ENCODE results near the gene ORC4. TPM values are rescaled to one million over a fixed set of nuclear protein-coding genes. Genes with fewer than 3 reads are reported as not detected.

Gene ORC4
- total RNA-seq, 1 experiment from 2014 or later: 72.9 TPM

- TF ChIP-seq, protein P1, sequence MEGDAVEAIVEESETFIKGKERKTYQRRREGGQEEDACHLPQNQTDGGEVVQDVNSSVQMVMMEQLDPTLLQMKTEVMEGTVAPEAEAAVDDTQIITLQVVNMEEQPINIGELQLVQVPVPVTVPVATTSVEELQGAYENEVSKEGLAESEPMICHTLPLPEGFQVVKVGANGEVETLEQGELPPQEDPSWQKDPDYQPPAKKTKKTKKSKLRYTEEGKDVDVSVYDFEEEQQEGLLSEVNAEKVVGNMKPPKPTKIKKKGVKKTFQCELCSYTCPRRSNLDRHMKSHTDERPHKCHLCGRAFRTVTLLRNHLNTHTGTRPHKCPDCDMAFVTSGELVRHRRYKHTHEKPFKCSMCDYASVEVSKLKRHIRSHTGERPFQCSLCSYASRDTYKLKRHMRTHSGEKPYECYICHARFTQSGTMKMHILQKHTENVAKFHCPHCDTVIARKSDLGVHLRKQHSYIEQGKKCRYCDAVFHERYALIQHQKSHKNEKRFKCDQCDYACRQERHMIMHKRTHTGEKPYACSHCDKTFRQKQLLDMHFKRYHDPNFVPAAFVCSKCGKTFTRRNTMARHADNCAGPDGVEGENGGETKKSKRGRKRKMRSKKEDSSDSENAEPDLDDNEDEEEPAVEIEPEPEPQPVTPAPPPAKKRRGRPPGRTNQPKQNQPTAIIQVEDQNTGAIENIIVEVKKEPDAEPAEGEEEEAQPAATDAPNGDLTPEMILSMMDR (conservative IDR thresholded peaks at IDR 0.05): no peak
- no peak overlapping the region for H4K8ac ChIP-seq (replicated peaks; ENCODE audit: insufficient read length, low read depth, low read length)
- H3K36me3 Mint-ChIP-seq (ENCODE audit: insufficient read depth in 1 of 3, low read depth in 3 of 3): no peaks in the 10 kb centered on the region
- H3K4ac ChIP-seq (ENCODE audit: low read depth, low read length): no peak overlapping the region
- H3K4me1 ChIP-seq (ENCODE audit: insufficient read depth, low read length): no peaks in the 10 kb centered on the region
- H3K27ac ChIP-seq (ENCODE audit: insufficient read length, low read depth, low read length): no peak overlapping the region
- H2BK12ac ChIP-seq (ENCODE audit: insufficient read length, low read depth, low read length): no peak overlapping the region
- no peak overlapping the region for H4K5ac ChIP-seq (ENCODE audit: insufficient read length, low read depth, low read length)
- WGBS (ENCODE audit: extremely low coverage, insufficient read length, low lambda C conversion rate): no CpG with 5 or more reads among the region's 2 CpGs
- no peaks in the 10 kb centered on the region for H3K9me3 ChIP-seq (ENCODE audit: control insufficient read depth, low read depth, low read length)
- no peaks in the 10 kb centered on the region for H3K27me3 Mint-ChIP-seq (ENCODE audit: low read depth)
- no peak overlapping the region for H2BK15ac ChIP-seq (ENCODE audit: low read depth, low read length)
- no peak overlapping the region for H3K9ac ChIP-seq (ENCODE audit: extremely low read depth, insufficient read length, low read length)
- H4K20me1 ChIP-seq (ENCODE audit: control insufficient read depth, insufficient read depth, insufficient read length): no peaks in the 10 kb centered on the region
- no peak overlapping the region for H2AK5ac ChIP-seq (ENCODE audit: insufficient read length, low read length)
- no peak overlapping the region for H3K23ac ChIP-seq (ENCODE audit: insufficient read length, low read depth, low read length)
- no peak overlapping the region for H2AFZ ChIP-seq (ENCODE audit: low read length)
- H3K9me3 Mint-ChIP-seq: no peaks in the 10 kb centered on the region
- H3K4me3 Mint-ChIP-seq: no peak overlapping the region
- H3K79me1 ChIP-seq (ENCODE audit: insufficient read depth, low read depth, low read length, poor library complexity, severe bottlenecking): peaks cover 3% of the 10 kb centered on the region
- H3K79me2 ChIP-seq (ENCODE audit: insufficient read depth, low read length): peaks cover 16% of the 10 kb centered on the region; the same call in 1 of the 2 replicates
- H3K4me1 Mint-ChIP-seq: peaks cover 13 to 17% of the 10 kb centered on the region in 2 experiments
- no peak for DNase-seq
- H2BK120ac ChIP-seq (ENCODE audit: low read depth, low read length, poor library complexity, severe bottlenecking): no peak overlapping the region
- H3K14ac ChIP-seq (ENCODE audit: insufficient read depth, low read length): no peak overlapping the region
- H3K23me2 ChIP-seq (ENCODE audit: insufficient read length, low read depth, low read length, poor library complexity, severe bottlenecking): peaks cover 5% of the 10 kb centered on the region
- H2BK20ac ChIP-seq (ENCODE audit: low read depth, low read length, poor library complexity, severe bottlenecking): no peak overlapping the region
- H3K56ac ChIP-seq (ENCODE audit: insufficient read length, low read depth, low read length): no peak overlapping the region
- H3K18ac ChIP-seq (ENCODE audit: insufficient read length, low read depth, low read length): no peak overlapping the region
- no peak overlapping the region for H3T11ph ChIP-seq (ENCODE audit: low read length)
- H3K27ac Mint-ChIP-seq: peak overlapping the region in 1 of 3 experiments; percentile 28; a peak in 1 of 7 replicates
- H2BK5ac ChIP-seq (ENCODE audit: insufficient read length, low read length): no peak overlapping the region
- no peaks in the 10 kb centered on the region for H3K27me3 ChIP-seq (ENCODE audit: insufficient read depth, low read length)
- no peak overlapping the region for H3K4me2 ChIP-seq (ENCODE audit: insufficient read depth, insufficient read length, low read length)
- H4K91ac ChIP-seq (ENCODE audit: insufficient read length, low read depth, low read length): no peak overlapping the region
These were observed 6.0 kb upstream of the ORC4 start for GRCh38 chr2:148026573-148026972.
